HG03025 (cell line): Measurements from ENCODE around the gene AP5S1.
A peak's percentile ranks its signal among the peaks of the same experiment; 100 is the strongest.
"Not testable (repeated sequence)": the region's sequence is repeated elsewhere in the genome, so short reads cannot be mapped to it uniquely, and the experiment has no call there.

Experiments used
- ATAC-seq: cut with Tn5 transposase; IDR thresholded peaks from one replicate; pipeline ENCODE4 v1.9.1; 2021; ENCODE audit warnings: mild to moderate bottlenecking, moderate library complexity; ENCODE audit not compliant: unreplicated experiment, low FRiP score

Gene AP5S1

GRCh38 chr20:3842348-3842930 lies 22.1 kb downstream of the AP5S1 start:
- no peak for ATAC-seq

- no peak for ATAC-seq
These were observed 23.1 kb downstream of the AP5S1 start for GRCh38 chr20:3843490-3843889.

GRCh38 chr20:3843990-3844619 lies 23.8 kb downstream of the AP5S1 start:
- not testable (repeated sequence) for ATAC-seq

GRCh38 chr20:3846378-3846739 lies 26.0 kb downstream of the AP5S1 start:
- no peak for ATAC-seq

- peak; percentile 80 for ATAC-seq
These were observed 26.5 kb downstream of the AP5S1 start, which contains the start of gene MAVS for GRCh38 chr20:3846740-3847428. Gene MAVS, plus strand, starts transcription at chr20:3846834. Its CDS starts 7,791 bp downstream, at chr20:3854625.

- no peak for ATAC-seq
These were observed 27.1 kb downstream of the AP5S1 start for GRCh38 chr20:3847429-3847940.

- ATAC-seq: no peak
These were observed 28.2 kb downstream of the AP5S1 start for GRCh38 chr20:3848565-3848964.

GRCh38 chr20:3854462-3854871 lies 34.1 kb downstream of the AP5S1 start:
- no peak for ATAC-seq

- ATAC-seq: no peak
These were observed 37.1 kb downstream of the AP5S1 start for GRCh38 chr20:3857405-3857804.

GRCh38 chr20:3858689-3859088 lies 38.3 kb downstream of the AP5S1 start:
- ATAC-seq: no peak

- ATAC-seq: no peak
These were observed 40.8 kb downstream of the AP5S1 start for GRCh38 chr20:3861191-3861590.

- no peak for ATAC-seq
These were observed 42.0 kb downstream of the AP5S1 start for GRCh38 chr20:3862333-3862732.

- ATAC-seq: no peak
These were observed 43.0 kb downstream of the AP5S1 start for GRCh38 chr20:3863317-3863716.

- ATAC-seq: no peak
These were observed 44.2 kb downstream of the AP5S1 start for GRCh38 chr20:3864518-3864917.

- no peak for ATAC-seq
These were observed 45.0 kb downstream of the AP5S1 start for GRCh38 chr20:3865152-3865886.

GRCh38 chr20:3865887-3866407 lies 45.6 kb downstream of the AP5S1 start:
- ATAC-seq: no peak

- no peak for ATAC-seq
These were observed 46.1 kb downstream of the AP5S1 start for GRCh38 chr20:3866464-3866863.

- ATAC-seq: no peak
These were observed 47.5 kb downstream of the AP5S1 start for GRCh38 chr20:3867802-3868201.

- no peak for ATAC-seq
These were observed 49.7 kb downstream of the AP5S1 start for GRCh38 chr20:3869839-3870634.
